ENCODE data around the gene EHF.

DNA sequence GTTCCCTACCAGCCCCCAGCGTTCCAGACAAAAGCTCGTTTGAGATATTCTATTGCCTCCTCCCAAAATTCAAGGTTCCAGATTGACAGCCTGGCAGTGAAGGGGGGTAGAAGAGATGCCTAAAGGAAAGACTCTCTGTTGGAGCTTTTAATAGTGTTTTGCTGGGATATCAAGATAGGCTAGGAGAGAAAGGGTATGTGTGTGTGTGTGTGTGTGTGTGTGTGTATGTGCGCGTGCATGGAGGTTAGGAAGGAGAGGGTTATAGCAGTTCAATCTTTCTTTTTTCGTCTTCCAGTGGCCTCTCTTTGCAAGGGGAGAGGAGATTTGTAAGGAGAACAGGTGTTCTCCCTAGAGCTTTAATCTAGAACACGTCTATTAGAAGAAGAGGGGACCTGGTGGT is 22.0 kb downstream of the EHF start:
- TF ChIP-seq, protein P1, sequence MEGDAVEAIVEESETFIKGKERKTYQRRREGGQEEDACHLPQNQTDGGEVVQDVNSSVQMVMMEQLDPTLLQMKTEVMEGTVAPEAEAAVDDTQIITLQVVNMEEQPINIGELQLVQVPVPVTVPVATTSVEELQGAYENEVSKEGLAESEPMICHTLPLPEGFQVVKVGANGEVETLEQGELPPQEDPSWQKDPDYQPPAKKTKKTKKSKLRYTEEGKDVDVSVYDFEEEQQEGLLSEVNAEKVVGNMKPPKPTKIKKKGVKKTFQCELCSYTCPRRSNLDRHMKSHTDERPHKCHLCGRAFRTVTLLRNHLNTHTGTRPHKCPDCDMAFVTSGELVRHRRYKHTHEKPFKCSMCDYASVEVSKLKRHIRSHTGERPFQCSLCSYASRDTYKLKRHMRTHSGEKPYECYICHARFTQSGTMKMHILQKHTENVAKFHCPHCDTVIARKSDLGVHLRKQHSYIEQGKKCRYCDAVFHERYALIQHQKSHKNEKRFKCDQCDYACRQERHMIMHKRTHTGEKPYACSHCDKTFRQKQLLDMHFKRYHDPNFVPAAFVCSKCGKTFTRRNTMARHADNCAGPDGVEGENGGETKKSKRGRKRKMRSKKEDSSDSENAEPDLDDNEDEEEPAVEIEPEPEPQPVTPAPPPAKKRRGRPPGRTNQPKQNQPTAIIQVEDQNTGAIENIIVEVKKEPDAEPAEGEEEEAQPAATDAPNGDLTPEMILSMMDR (optimal IDR thresholded peaks at IDR 0.05 in 1 of 3, IDR thresholded peaks at IDR 0.05 in 1 of 3, conservative IDR thresholded peaks at IDR 0.05 in 1 of 3; ENCODE audit: extremely low read depth in 1 of 3, insufficient read depth in 2 of 3, low read length in 3 of 3), result no peak
- TF ChIP-seq EZH2 (IDR thresholded peaks at IDR 0.05; ENCODE audit: low read length), result no peak

Data from keratinocyte (primary cell).